MG63 (cell line): ENCODE results near the gene CYGB. TPM values are rescaled to one million over a fixed set of nuclear protein-coding genes. Genes with fewer than 3 reads are reported as not detected.
"Not testable (repeated sequence)": the region's sequence is repeated elsewhere in the genome, so short reads cannot be mapped to it uniquely, and the experiment has no call there.

Source experiments
- DNase-seq: peaks from one replicate; pipeline ENCODE4 v3.0.0-alpha.2; 2020
- H3K27me3 ChIP-seq: fragments of 250-450 bp; sonication (Bioruptor Pico); 2 replicates; pipeline ENCODE4 v1.5.1; 2020; ENCODE audit warnings: mild to moderate bottlenecking, moderate library complexity
- H3K36me3 ChIP-seq: fragments of 250-450 bp; sonication (Bioruptor Pico); 2 replicates; pipeline ENCODE4 v1.5.1; 2020; ENCODE audit warnings: mild to moderate bottlenecking, moderate library complexity
- H3K4me3 ChIP-seq: fragments of 250-450 bp; sonication (Bioruptor Pico); 2 replicates; pipeline ENCODE4 v1.5.1; 2020; ENCODE audit warnings: mild to moderate bottlenecking, moderate library complexity
- H3K9me3 ChIP-seq: fragments of 250-450 bp; sonication (Bioruptor Pico); 2 replicates; pipeline ENCODE4 v1.5.1; 2020; ENCODE audit warnings: mild to moderate bottlenecking, moderate library complexity
- total RNA-seq: library from RNA; depleted of rRNA; stranded (reverse); fragments of >200 nt; shearing (Covaris generic); gene quantifications from 2 replicates; pipeline ENCODE4 v1.2.3, GENCODE V29; 2014; ENCODE audit warnings: low replicate concordance

The CYGB gene
- total RNA-seq, 1 experiment from 2014 or later, result 14.0 TPM

GRCh38 chr17:76570877-76571471 lies 33.5 kb upstream of the CYGB start:
- Histone ChIP-seq H3K36me3 (peaks cover 18% of the 10 kb centered on the region), H3K4me3 (no peak overlapping the region), H3K27me3 (no peaks in the 10 kb centered on the region), H3K9me3 (no peaks in the 10 kb centered on the region)
- no peak for DNase-seq

DNA sequence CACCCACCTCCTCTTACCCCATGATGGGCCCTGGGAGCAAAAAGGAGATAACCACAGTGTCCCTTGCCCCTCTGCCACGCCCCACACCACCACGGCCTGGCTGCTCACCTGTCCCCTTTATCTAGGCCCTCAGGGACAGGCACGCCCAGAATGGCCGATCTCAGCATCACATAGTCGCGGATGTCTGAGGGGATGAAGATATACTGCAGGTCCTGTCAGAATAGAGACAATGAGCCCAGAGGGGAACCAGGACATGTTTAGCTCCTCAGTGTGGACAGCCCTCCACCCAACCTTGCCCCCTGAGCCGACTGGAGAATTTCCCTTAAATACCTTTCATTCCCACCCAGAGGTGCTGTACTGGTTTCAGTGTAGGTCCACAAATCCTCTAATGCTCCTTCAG lies 32.9 kb upstream of the CYGB start:
- no peak for DNase-seq
- H3K4me3 ChIP-seq, result no peak overlapping the region
- no peaks in the 10 kb centered on the region for H3K27me3 ChIP-seq
- H3K36me3 ChIP-seq, result peaks cover 23% of the 10 kb centered on the region
- no peaks in the 10 kb centered on the region for H3K9me3 ChIP-seq

- peaks cover 28% of the 10 kb centered on the region for H3K36me3 ChIP-seq
- peak; percentile 45 for DNase-seq
- H3K27me3 ChIP-seq, result no peaks in the 10 kb centered on the region
- no peaks in the 10 kb centered on the region for H3K9me3 ChIP-seq
- H3K4me3 ChIP-seq, result no peak overlapping the region
These were observed 32.2 kb upstream of the CYGB start for GRCh38 chr17:76569607-76570279.

DNA sequence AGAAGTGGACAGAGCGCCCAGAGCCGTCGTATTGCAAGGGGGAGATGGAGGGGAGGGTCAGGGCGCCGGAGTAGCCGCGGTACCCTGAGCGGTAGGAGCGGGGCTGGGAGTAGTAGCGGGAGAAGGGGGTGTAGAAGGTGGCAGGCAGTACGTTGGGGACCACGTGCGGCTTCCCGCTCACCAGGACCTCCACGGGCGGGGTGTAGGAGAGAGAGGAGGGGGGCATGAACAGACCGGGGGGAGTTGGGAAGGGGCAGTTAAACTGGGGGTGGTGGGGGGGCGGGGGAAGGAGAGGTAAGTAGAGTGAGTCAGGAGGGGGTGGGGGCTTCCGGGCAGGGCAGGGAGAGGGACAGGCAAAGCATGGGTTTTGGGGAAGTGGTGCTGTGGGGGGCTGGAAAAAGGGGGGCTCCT lies 31.3 kb upstream of the CYGB start:
- Histone ChIP-seq H3K36me3 (peaks cover 31% of the 10 kb centered on the region), H3K27me3 (no peaks in the 10 kb centered on the region), H3K4me3 (no peak overlapping the region), H3K9me3 (no peaks in the 10 kb centered on the region)
- DNase-seq, result no peak

DNA sequence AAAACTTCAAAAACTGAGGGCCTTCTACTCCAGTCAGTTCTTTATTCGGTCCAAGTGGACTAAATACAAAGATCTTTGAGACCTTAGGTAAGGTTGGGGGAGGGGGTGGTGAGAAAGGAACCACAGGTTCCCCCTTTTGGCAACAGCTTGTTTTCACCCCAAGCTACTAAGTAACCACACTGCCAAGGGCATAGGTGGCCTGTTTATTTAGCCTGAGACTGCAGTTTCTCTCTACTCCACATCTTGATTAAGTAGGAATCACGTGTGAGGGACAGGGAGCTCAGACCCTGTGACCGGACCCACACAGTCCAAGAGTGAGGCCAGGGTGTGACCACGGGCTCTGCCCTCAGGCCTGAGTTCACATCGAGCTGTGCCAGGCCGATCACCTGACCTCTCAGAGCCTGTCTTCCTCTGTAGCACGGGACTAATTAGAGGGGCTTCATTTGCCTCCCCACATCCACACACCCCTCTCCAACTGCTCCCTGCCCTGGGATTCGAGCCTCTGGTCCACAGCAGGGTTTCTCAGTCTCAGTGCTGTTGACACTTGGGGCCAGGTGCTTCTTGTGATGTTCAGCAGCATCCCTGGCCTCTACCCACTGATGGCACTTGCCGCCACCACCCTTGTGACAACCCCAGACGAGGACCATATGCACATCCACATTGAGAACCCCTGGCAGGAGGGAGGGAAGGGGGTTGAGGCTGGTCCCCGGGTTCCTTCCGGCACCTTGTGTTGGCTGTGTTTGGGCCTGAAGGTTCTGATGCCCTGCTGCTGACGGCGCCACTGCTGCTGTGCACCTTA lies 30.3 kb upstream of the CYGB start:
- Histone ChIP-seq H3K4me3 (no peak overlapping the region), H3K36me3 (peaks cover 39% of the 10 kb centered on the region), H3K27me3 (no peaks in the 10 kb centered on the region), H3K9me3 (no peaks in the 10 kb centered on the region)
- DNase-seq, result no peak

DNA sequence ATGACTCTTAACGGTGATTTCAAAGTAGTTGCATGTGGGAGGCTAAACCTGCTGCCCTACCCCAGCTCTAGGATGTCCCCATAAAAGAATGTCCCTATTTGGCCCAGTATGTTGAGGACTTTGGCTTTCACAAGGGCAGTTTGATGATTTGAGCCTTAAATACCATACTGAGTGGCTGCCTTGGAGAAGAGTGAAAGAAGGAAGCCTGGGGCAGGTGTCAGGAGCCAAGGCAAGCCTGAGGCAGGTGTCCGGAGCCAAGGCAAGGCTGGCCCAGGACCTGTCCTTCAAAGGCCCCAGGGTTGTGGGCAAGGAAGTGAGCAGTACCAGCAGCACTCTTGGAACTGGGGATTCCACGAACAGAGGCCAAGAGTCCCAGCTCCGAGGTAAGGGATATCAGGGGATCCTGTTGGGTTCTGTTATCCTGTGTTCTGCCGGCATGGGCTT lies 29.5 kb upstream of the CYGB start:
- no peak overlapping the region for H3K4me3 ChIP-seq
- no peak for DNase-seq

DNA sequence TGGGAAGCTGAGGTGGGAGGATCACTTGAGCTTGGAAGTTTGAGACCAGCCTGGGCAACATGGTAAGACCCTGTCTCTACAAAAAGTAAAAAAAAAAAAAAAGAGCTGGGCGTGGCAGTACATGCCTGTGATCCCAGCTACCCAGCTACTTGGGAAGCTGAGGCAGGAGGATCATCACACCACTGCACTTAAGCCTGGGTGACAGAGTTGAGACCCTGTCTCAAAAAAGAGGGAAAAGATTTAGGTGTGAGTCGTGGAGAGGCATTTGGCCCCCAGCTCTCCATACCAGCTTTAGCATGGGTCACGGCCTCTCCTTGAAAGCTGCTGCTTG lies 29.1 kb upstream of the CYGB start:
- no peak for DNase-seq
- H3K4me3 ChIP-seq, result no peak overlapping the region
- H3K27me3 ChIP-seq, result no peaks in the 10 kb centered on the region
- peaks cover 45% of the 10 kb centered on the region for H3K36me3 ChIP-seq
- H3K9me3 ChIP-seq, result no peaks in the 10 kb centered on the region

More for the DNA sequence above, 29.5 kb upstream of the CYGB start:
- Histone ChIP-seq H3K27me3 (no peaks in the 10 kb centered on the region), H3K9me3 (no peaks in the 10 kb centered on the region), H3K36me3 (peaks cover 41% of the 10 kb centered on the region)

DNA sequence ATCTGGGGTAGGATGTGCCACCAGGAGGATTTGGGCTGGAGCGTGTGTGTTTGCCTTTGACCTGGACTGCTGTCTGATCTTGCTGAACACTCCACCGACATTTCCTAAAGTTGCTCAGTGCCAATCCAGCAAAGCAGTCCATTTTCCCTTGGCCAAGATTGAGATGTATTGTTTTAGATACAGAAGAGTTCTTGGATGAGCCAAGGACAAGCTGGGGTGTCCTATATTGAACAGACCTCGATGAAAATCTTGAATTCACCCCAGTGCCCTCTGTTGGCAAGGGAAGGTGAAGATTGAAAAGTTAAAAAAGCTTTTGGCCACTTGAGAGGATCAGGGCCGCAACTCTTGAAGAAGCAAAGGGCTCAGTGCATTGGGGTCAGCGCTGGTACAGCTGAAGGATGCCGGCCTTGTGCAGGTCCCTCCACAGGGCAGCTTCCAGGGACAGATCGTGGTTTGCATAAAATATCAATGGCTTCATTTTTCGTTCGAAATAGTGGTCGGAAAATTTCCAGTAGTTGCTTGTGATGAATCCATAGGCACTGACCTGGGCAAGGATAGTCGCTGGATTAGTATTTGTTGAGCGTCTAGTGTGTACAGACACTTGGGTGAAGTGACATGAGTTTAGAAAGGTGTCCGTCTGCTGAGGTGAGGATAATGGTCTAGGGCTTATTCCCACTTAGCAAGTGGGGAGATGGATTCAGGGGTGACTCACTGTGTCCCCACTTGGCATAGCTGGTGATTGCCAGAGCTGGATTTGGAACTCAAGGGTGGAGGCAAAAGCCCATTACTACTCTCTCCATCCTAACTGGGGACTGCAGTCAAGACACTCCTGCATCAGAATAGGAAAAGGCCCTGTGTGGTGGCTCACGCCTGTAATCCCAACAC lies 28.5 kb upstream of the CYGB start:
- peaks cover 51% of the 10 kb centered on the region for H3K36me3 ChIP-seq
- no peaks in the 10 kb centered on the region for H3K9me3 ChIP-seq
- H3K4me3 ChIP-seq, result no peak overlapping the region
- H3K27me3 ChIP-seq, result no peaks in the 10 kb centered on the region
- no peak for DNase-seq

GRCh38 chr17:76564991-76565727 lies 27.6 kb upstream of the CYGB start:
- peaks cover 56% of the 10 kb centered on the region for H3K36me3 ChIP-seq
- H3K4me3 ChIP-seq, DNase-seq: not testable (repeated sequence)

DNA sequence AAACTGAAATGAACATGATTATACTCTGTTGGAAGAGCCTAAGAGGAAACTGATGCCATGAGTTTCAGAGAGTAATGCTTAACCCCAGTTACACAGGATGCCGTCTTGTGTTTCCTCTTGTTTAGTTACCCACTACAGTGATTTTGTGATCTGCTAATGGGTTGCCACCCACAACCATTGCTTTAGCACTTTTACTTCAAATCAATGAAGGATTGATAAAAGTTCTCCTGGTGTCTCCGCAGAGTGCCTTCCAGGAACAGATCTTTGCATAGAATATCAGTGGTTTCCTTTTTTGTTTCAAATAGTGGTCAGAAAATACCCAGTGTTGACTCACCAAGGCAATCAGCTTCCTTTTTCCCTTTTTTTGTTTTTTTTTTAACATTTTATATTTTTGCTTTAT lies 25.9 kb upstream of the CYGB start:
- not testable (repeated sequence) for DNase-seq, H3K27me3 ChIP-seq, H3K4me3 ChIP-seq, H3K9me3 ChIP-seq
- H3K36me3 ChIP-seq, result peaks cover 74% of the 10 kb centered on the region

More at GRCh38 chr17:76564991-76565727, 27.6 kb upstream of the CYGB start:
- not testable (repeated sequence) for H3K27me3 ChIP-seq, H3K9me3 ChIP-seq

- Histone ChIP-seq H3K27me3 (no peaks in the 10 kb centered on the region), H3K36me3 (peaks cover 80% of the 10 kb centered on the region), H3K4me3 (no peak overlapping the region), H3K9me3 (no peaks in the 10 kb centered on the region)
- peak; percentile 97 for DNase-seq
These were observed 25.2 kb upstream of the CYGB start for GRCh38 chr17:76562734-76563148.

DNA sequence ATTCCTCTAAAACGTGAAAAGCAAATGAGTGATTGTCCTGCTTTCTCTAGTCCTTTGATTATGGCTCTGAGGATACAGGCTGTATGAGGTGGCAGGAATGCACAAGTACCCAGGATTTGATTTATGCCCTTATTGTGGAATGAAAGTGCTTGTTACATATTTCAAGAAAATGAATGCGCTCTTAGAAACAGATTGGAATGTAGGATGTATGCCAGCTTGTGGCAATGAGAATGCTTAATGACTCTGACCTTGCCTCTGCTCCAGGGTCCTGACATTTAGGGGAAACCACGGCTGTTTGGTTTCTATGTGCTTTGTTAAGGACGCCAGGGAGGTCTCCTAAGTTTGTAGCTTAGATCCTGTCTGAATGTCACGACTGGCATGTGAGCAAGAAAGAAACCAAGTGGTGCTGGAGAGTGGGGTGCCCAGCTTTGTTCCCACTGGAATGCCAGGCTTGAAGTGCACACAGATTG lies 24.3 kb upstream of the CYGB start:
- H3K27me3 ChIP-seq, result no peaks in the 10 kb centered on the region
- peak overlapping the region; percentile 90 for H3K4me3 ChIP-seq
- H3K9me3 ChIP-seq, result no peaks in the 10 kb centered on the region
- H3K36me3 ChIP-seq, result peaks cover 73% of the 10 kb centered on the region
- no peak for DNase-seq

DNA sequence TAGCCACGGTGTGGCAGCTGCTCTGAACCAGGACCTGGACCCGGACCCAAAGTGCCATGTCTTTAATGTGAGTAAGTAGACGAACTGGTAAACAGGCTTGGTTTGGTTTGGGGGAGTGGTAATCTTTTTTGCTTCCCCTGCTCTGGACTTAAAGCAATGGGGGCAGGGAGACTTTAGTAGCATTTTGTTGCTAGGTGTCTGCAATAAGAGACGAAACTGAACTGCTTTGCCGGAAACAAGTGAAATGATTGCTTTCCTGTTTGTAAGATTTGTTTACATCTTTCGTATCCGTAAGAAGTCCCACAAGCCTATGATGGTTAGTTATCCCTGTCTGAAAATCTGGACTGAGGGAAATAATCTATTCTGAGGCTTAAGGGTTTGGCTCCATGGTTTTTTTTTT lies 23.8 kb upstream of the CYGB start:
- no peak for DNase-seq
- H3K27me3 ChIP-seq, result no peaks in the 10 kb centered on the region
- no peaks in the 10 kb centered on the region for H3K9me3 ChIP-seq
- peaks cover 70% of the 10 kb centered on the region for H3K36me3 ChIP-seq
- peak overlapping the region; percentile 90 for H3K4me3 ChIP-seq

GRCh38 chr17:76560877-76561221 lies 23.3 kb upstream of the CYGB start:
- DNase-seq, result no peak
- Histone ChIP-seq H3K4me3 (peak overlapping the region; percentile 90), H3K36me3 (peaks cover 65% of the 10 kb centered on the region), H3K27me3 (no peaks in the 10 kb centered on the region), H3K9me3 (no peaks in the 10 kb centered on the region)

GRCh38 chr17:76560036-76560876 lies 22.7 kb upstream of the CYGB start:
- H3K9me3 ChIP-seq, result no peaks in the 10 kb centered on the region
- peak overlapping the region; percentile 90 for H3K4me3 ChIP-seq
- no peak for DNase-seq
- no peaks in the 10 kb centered on the region for H3K27me3 ChIP-seq
- H3K36me3 ChIP-seq, result peaks cover 62% of the 10 kb centered on the region
